HepG2 (cell line): Measurements from ENCODE around the gene ANKRD37. TPM values are rescaled to one million over a fixed set of nuclear protein-coding genes. Genes with fewer than 3 reads are reported as not detected.
A peak's percentile ranks its signal among the peaks of the same experiment; 100 is the strongest.

ENCODE experiments used
- CREB3 ChIP-seq: sonication (generic); formaldehyde crosslinking; IDR thresholded peaks from 2 replicates; pipeline ENCODE4 v1.5.0; 2020; ENCODE audit warnings: missing genetic modification reagents
- ETV6 ChIP-seq: sonication (generic); formaldehyde crosslinking; conservative IDR thresholded peaks from 2 replicates; pipeline ENCODE4 v1.4.0; 2020; ENCODE audit warnings: missing genetic modification reagents
- HMGXB3 ChIP-seq: sonication (generic); formaldehyde crosslinking; IDR thresholded peaks from 2 replicates; pipeline ENCODE4 v1.4.0; 2020; ENCODE audit warnings: missing genetic modification reagents, borderline replicate concordance
- IKZF5 ChIP-seq: IDR thresholded peaks from 2 replicates; pipeline ENCODE4 v1.6.1; 2018; ENCODE audit warnings: missing genetic modification reagents, mild to moderate bottlenecking, missing compliant biosample characterization
- MXI1 ChIP-seq: IDR thresholded peaks from 3 replicates; pipeline ENCODE4 v1.6.1; 2012; ENCODE audit warnings: low read depth, low read length, inconsistent platforms, borderline replicate concordance
- PHF20 ChIP-seq: sonication (generic); formaldehyde crosslinking; IDR thresholded peaks from 2 replicates; pipeline ENCODE4 v1.5.0; 2020; ENCODE audit warnings: mild to moderate bottlenecking, missing genetic modification reagents
- REST ChIP-seq, 2 experiments: IDR thresholded peaks; 2 replicates each; pipeline ENCODE4 v1.6.1; 2011 to 2012; ENCODE audit warnings: low read length in 2 of 2, borderline replicate concordance in 1 of 2, low read depth in 1 of 2, mild to moderate bottlenecking in 1 of 2, moderate library complexity in 1 of 2
- RFXAP ChIP-seq: sonication (generic); formaldehyde crosslinking; IDR thresholded peaks from 2 replicates; pipeline ENCODE4 v1.4.0; 2020; ENCODE audit warnings: missing genetic modification reagents, borderline replicate concordance
- SALL1 ChIP-seq: sonication (generic); formaldehyde crosslinking; IDR thresholded peaks from 2 replicates; pipeline ENCODE4 v1.8.0; 2022; ENCODE audit warnings: mild to moderate bottlenecking, missing genetic modification reagents
- SNAI1 ChIP-seq: sonication (generic); formaldehyde crosslinking; IDR thresholded peaks from 2 replicates; pipeline ENCODE4 v1.5.0; 2020; ENCODE audit warnings: mild to moderate bottlenecking, missing genetic modification reagents, borderline replicate concordance
- TAF15 ChIP-seq: fragments of 200-400 bp; formaldehyde crosslinking; IDR thresholded peaks from one replicate; pipeline ENCODE4 v1.6.1; 2018; ENCODE audit warnings: mild to moderate bottlenecking, low read depth, low read length; ENCODE audit not compliant: poor library complexity, severe bottlenecking
- ZFY ChIP-seq: sonication (generic); formaldehyde crosslinking; IDR thresholded peaks from 2 replicates; pipeline ENCODE4 v1.4.0; 2020; ENCODE audit warnings: missing genetic modification reagents
- ZNF30 ChIP-seq: sonication (generic); formaldehyde crosslinking; IDR thresholded peaks from 2 replicates; pipeline ENCODE4 v1.5.0; 2020; ENCODE audit warnings: mild to moderate bottlenecking, missing genetic modification reagents
- ZNF431 ChIP-seq: sonication (generic); formaldehyde crosslinking; IDR thresholded peaks from 2 replicates; pipeline ENCODE4 v1.9.0; 2022; ENCODE audit warnings: missing genetic modification reagents, low read depth, mild to moderate bottlenecking, borderline replicate concordance
- ZNF564 ChIP-seq: sonication (generic); formaldehyde crosslinking; IDR thresholded peaks from 2 replicates; pipeline ENCODE4 v1.8.1; 2023; ENCODE audit warnings: mild to moderate bottlenecking, missing genetic modification reagents
- ZNF589 ChIP-seq: sonication (generic); formaldehyde crosslinking; conservative IDR thresholded peaks from 2 replicates; pipeline ENCODE4 v1.8.0; 2022; ENCODE audit warnings: mild to moderate bottlenecking, moderate library complexity, missing genetic modification reagents
- ZNF598 ChIP-seq: sonication (generic); formaldehyde crosslinking; IDR thresholded peaks from 2 replicates; pipeline ENCODE4 v1.5.1; 2020; ENCODE audit warnings: mild to moderate bottlenecking, missing genetic modification reagents, borderline replicate concordance
- ZNF607 ChIP-seq: sonication (generic); formaldehyde crosslinking; IDR thresholded peaks from 2 replicates; pipeline ENCODE4 v1.5.1; 2020; ENCODE audit warnings: missing genetic modification reagents, mild to moderate bottlenecking, borderline replicate concordance
- polyA plus RNA-seq, 8 experiments: library from polyadenylated mRNA; depleted of rRNA in 3 of 8; stranded (reverse) in 7 of 8; unstranded in 1 of 8; fragments of >200 nt; fragmentation: Illumina TruSeq in 4 of 8; extraction: Trizol in 4 of 8; gene quantifications; 2 replicates each; pipeline versions ENCODE4 v1.2.1 to v1.2.3, GENCODE V29; 2011 to 2016; ENCODE audit warnings: low read depth in 4 of 8, missing spikeins in 1 of 8, mixed read lengths in 1 of 8; ENCODE audit not compliant: insufficient read depth in 1 of 8
- total RNA-seq, 5 experiments: library from RNA; depleted of rRNA; stranded (reverse); fragments of >200 nt; fragmentation: Illumina TruSeq; extraction: Trizol; gene quantifications; 2 replicates each; pipeline ENCODE4 v1.2.3, GENCODE V29; 2016; ENCODE audit warnings: low read depth in 1 of 5

The ANKRD37 gene
- total and polyA plus RNA-seq, 2 of the 13 experiments (the other 11 are each of a cell fraction or from before 2014, with no cell fraction given) = 2.2 to 51.4 TPM

- TF ChIP-seq REST (IDR thresholded peaks at IDR 0.05; ENCODE audit: borderline replicate concordance in 1 of 2, low read depth in 1 of 2, low read length in 2 of 2) = peak in 1 of 2 experiments; percentile 75; a peak in 3 of 4 replicates
- TF ChIP-seq PHF20 (CRISPR knock-in tag) = peak; percentile 65
- peak; percentile 99 for TF ChIP-seq ZNF607 (CRISPR knock-in tag)
- TF ChIP-seq MXI1 = peak; percentile 88
- peak; percentile 93; the same call in 1 of the 2 replicates for TF ChIP-seq ZNF431 (CRISPR knock-in tag)
- peak; percentile 86 for TF ChIP-seq ZNF589 (CRISPR knock-in tag)
- peak; percentile 82 for TF ChIP-seq ZFY
- peak; percentile 94 for TF ChIP-seq ZNF564
- TF ChIP-seq CREB3 (CRISPR knock-in tag) = no peak; the same call in 1 of the 2 replicates
- peak; percentile 83; the same call in 1 of the 2 replicates for TF ChIP-seq ZNF30 (CRISPR knock-in tag)
- TF ChIP-seq TAF15 = no peak
- TF ChIP-seq ETV6 (CRISPR knock-in tag) = 0 out of 2 replicates have a peak, but pooled peaks have one; percentile 28
- peak; percentile 82; the same call in 1 of the 2 replicates for TF ChIP-seq IKZF5 (CRISPR knock-in tag)
- TF ChIP-seq HMGXB3 (CRISPR knock-in tag) = peak; percentile 82; the same call in 1 of the 2 replicates
- TF ChIP-seq SALL1 (CRISPR knock-in tag) = peak; percentile 95
- TF ChIP-seq ZNF598 (CRISPR knock-in tag) = no peak; the same call in 1 of the 2 replicates
- peak; percentile 92; the same call in 1 of the 2 replicates for TF ChIP-seq RFXAP
- TF ChIP-seq SNAI1 = peak; percentile 79
Measured at GRCh38 chr4:185395956-185396723, 501 bp upstream of the ANKRD37 start (continued).
